ENCODE results near the gene KIFC3.

DNA sequence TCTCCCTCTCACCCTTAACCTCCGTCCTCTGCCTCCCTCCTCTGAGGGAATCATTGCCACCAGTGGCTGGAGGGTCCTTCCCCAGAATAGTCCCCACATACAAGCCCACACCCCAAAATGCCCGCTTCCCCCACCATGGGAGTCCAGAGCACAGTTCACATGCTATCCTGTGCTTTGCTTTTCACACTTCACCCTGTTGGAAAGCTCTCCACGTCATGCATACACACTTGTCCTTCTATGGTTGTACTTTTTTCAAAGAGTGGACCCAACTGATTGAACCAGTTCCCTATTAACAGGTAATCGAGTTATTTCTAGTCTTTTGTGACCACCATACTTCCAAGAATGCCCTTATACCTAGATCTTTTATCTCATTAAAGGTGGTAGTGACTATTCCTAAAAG, 23.8 kb upstream of the KIFC3 start:
- TF ChIP-seq ZNF140 (tag by site-specific recombination; IDR thresholded peaks at IDR 0.05), result no peak
- TF ChIP-seq, protein P1, sequence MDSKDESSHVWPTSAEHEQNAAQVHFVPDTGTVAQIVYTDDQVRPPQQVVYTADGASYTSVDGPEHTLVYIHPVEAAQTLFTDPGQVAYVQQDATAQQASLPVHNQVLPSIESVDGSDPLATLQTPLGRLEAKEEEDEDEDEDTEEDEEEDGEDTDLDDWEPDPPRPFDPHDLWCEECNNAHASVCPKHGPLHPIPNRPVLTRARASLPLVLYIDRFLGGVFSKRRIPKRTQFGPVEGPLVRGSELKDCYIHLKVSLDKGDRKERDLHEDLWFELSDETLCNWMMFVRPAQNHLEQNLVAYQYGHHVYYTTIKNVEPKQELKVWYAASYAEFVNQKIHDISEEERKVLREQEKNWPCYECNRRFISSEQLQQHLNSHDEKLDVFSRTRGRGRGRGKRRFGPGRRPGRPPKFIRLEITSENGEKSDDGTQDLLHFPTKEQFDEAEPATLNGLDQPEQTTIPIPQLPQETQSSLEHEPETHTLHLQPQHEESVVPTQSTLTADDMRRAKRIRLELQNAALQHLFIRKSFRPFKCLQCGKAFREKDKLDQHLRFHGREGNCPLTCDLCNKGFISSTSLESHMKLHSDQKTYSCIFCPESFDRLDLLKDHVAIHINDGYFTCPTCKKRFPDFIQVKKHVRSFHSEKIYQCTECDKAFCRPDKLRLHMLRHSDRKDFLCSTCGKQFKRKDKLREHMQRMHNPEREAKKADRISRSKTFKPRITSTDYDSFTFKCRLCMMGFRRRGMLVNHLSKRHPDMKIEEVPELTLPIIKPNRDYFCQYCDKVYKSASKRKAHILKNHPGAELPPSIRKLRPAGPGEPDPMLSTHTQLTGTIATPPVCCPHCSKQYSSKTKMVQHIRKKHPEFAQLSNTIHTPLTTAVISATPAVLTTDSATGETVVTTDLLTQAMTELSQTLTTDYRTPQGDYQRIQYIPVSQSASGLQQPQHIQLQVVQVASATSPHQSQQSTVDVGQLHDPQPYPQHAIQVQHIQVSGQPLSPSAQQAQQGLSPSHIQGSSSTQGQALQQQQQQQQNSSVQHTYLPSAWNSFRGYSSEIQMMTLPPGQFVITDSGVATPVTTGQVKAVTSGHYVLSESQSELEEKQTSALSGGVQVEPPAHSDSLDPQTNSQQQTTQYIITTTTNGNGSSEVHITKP (tag by site-specific recombination; IDR thresholded peaks at IDR 0.05), result no peak
- TF ChIP-seq ATF2 (tag by site-specific recombination; IDR thresholded peaks at IDR 0.05; ENCODE audit: low read depth), result no peak
- TF ChIP-seq, protein P2, sequence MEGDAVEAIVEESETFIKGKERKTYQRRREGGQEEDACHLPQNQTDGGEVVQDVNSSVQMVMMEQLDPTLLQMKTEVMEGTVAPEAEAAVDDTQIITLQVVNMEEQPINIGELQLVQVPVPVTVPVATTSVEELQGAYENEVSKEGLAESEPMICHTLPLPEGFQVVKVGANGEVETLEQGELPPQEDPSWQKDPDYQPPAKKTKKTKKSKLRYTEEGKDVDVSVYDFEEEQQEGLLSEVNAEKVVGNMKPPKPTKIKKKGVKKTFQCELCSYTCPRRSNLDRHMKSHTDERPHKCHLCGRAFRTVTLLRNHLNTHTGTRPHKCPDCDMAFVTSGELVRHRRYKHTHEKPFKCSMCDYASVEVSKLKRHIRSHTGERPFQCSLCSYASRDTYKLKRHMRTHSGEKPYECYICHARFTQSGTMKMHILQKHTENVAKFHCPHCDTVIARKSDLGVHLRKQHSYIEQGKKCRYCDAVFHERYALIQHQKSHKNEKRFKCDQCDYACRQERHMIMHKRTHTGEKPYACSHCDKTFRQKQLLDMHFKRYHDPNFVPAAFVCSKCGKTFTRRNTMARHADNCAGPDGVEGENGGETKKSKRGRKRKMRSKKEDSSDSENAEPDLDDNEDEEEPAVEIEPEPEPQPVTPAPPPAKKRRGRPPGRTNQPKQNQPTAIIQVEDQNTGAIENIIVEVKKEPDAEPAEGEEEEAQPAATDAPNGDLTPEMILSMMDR (tag by site-specific recombination; IDR thresholded peaks at IDR 0.05), result no peak
- TF ChIP-seq ZSCAN16 (tag by site-specific recombination; IDR thresholded peaks at IDR 0.05), result no peak
- no peak for TF ChIP-seq ZNF747 (tag by site-specific recombination; IDR thresholded peaks at IDR 0.05)
